ACC112 (cell line): ENCODE data around the gene NRTN.

ENCODE experiments used
- H2AFZ ChIP-seq: fragments of 200-600 bp; sonication (generic); one replicate; pipeline ENCODE4 v1.6.0; 2017; ENCODE audit warnings: antibody characterized with exemption, low read length; ENCODE audit not compliant: unreplicated experiment
- H3K27ac ChIP-seq: fragments of 200-600 bp; sonication (generic); 2 replicates; pipeline ENCODE4 v1.5.1; 2014; ENCODE audit warnings: low read depth, mild to moderate bottlenecking, antibody characterized with exemption, low read length, moderate library complexity
- H3K27me3 ChIP-seq: fragments of 200-600 bp; sonication (generic); 2 replicates; pipeline ENCODE4 v1.6.1; 2014; ENCODE audit warnings: mild to moderate bottlenecking, antibody characterized with exemption, low read length, moderate library complexity, mixed read lengths; ENCODE audit not compliant: insufficient read depth
- H3K36me3 ChIP-seq: fragments of 200-600 bp; sonication (generic); 2 replicates; pipeline ENCODE4 v1.6.1; 2016; ENCODE audit warnings: mild to moderate bottlenecking, antibody characterized with exemption, low read length, moderate library complexity, mixed read lengths; ENCODE audit not compliant: insufficient read depth
- H3K4me1 ChIP-seq: fragments of 200-600 bp; sonication (generic); one replicate; pipeline ENCODE4 v1.6.1; 2016; ENCODE audit warnings: low read length, mixed read lengths; ENCODE audit not compliant: insufficient read depth, unreplicated experiment, control insufficient read depth
- H3K4me3 ChIP-seq: fragments of 200-600 bp; sonication (generic); 2 replicates; pipeline ENCODE4 v1.5.1; 2014; ENCODE audit warnings: mild to moderate bottlenecking, low read depth, low read length
- H3K79me2 ChIP-seq: fragments of 200-600 bp; sonication (generic); one replicate; pipeline ENCODE4 v1.6.0; 2016; ENCODE audit warnings: low read length; ENCODE audit not compliant: control insufficient read depth, unreplicated experiment, insufficient read depth

The NRTN gene

DNA sequence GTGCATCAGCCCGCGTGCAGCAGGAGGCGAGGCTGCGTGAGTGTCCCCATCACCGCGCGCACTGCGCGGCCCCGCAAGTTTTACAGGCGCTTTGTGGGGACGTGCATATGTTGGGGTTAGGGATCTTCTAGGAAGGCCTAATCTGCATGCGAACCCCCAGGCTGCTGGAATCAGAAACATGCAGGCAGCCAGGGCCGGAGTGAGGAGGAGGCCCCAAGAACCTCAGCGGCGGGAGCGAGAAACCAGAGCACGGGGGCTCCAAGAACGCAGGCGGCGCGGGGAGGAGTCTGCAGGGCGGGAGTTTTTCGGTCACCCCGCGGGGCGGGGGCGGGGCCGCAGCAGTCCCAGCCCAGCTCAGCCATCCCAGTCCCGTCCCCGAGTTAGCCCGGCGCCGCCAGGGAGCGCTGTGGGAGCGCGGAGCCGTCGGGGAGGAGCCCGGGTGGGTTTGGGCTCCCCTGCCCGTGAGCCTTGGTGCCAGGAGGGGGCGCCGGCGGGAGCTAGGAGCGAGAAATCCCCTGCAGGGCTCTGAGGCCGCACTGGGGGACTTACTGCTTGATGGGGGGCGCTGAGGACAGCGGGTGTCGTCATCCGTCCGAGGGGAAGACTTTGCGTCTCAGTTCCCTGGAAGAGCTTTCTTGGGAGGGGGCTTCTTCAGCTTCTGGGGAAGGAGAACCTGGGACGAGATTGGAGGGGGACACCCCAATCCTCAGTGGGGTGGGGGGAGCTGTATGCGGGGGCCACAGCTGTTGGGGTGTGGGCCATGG lies 933 bp upstream of the NRTN start:
- H3K36me3 ChIP-seq = no peaks in the 10 kb centered on the region
- no peak overlapping the region for H2AFZ ChIP-seq
- H3K27me3 ChIP-seq = peaks cover 18% of the 10 kb centered on the region
- no peaks in the 10 kb centered on the region for H3K79me2 ChIP-seq
- peak overlapping the region; percentile 70 for H3K4me3 ChIP-seq
- peaks cover 3% of the 10 kb centered on the region for H3K4me1 ChIP-seq
- H3K27ac ChIP-seq = no peak overlapping the region

DNA sequence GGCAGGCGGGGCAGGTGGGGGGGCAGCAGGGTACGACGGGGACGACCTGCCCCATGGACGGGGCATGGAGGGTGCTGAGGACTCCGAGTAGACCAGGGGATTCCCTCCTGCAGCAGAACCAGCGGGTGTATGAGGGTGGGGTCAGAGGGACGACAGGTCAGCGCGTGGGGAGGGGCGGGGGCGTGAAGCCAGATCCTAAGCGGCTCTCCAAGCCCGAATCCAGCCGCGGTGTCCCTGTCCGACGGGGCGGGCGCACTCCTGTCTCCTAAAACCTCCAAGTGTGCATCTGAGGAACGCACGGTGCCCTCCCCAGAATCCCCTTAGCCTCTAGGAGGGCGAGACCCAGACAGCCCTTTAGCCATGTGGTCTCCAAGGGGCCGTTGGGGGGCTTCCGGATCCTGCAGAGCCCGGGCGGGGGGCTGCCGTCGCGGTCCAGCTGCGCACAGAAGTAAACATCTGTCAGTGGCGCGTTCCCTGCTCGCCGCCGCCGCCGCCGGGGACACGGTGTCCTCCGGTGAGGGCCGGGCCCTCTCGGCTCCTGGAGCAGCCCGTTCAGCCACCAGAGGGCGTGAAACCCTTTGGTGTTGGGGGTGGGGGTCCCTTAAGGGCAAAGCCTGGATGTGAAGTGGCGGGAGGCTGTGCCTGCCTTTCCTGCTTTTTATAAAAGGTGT lies 730 bp downstream of the NRTN start:
- H3K27me3 ChIP-seq = peaks cover 18% of the 10 kb centered on the region
- no peak overlapping the region for H3K4me3 ChIP-seq
- no peak overlapping the region for H2AFZ ChIP-seq
- H3K4me1 ChIP-seq = peaks cover 3% of the 10 kb centered on the region
- no peaks in the 10 kb centered on the region for H3K79me2 ChIP-seq
- no peak overlapping the region for H3K27ac ChIP-seq
- H3K36me3 ChIP-seq = no peaks in the 10 kb centered on the region

DNA sequence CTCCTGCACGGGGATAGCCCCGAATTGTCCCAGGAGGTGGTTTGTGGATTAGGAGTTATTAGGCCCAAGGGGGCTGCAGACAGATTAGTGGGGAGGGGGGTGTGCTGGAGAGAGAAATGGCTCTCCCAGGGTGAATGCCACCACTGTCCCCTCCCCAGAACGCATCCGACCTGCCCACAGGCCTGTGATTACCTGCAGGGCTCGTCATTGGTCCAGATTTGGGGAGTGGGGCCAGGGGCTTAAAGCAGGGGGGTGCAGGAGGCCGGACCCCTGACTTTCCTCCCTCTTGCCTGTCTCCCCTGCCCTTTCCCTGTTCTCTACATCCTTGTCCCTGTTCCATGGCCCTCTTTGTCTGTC lies 1.2 kb downstream of the NRTN start:
- Histone ChIP-seq H3K4me1 (peaks cover 3% of the 10 kb centered on the region), H3K27me3 (peaks cover 18% of the 10 kb centered on the region), H3K36me3 (no peaks in the 10 kb centered on the region), H3K4me3 (no peak overlapping the region), H2AFZ (no peak overlapping the region), H3K27ac (no peak overlapping the region), H3K79me2 (no peaks in the 10 kb centered on the region)

DNA sequence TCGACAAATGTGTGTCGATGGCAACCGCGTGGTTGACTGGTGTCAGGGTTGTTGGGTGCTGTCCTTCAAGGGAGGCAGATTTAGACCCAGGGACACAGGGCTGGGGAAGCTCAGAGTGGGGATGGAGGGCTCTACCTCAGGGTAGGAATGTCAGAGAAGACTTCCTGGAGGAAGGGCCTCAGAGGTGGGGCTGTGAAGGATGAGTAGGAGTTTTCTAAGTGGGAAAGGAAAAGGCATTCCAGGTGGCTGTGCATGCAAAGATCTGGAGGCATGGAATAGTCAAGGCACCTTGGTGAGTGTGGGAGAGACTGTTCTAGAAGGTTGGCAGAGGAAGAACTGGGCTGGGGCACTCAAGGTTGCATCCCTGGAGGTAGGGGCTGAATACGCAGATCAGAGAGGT lies 2.0 kb downstream of the NRTN start:
- H3K79me2 ChIP-seq = no peaks in the 10 kb centered on the region
- H3K4me1 ChIP-seq = peaks cover 3% of the 10 kb centered on the region
- H2AFZ ChIP-seq = no peak overlapping the region
- no peak overlapping the region for H3K4me3 ChIP-seq
- H3K36me3 ChIP-seq = no peaks in the 10 kb centered on the region
- H3K27ac ChIP-seq = no peak overlapping the region
- H3K27me3 ChIP-seq = peaks cover 18% of the 10 kb centered on the region

DNA sequence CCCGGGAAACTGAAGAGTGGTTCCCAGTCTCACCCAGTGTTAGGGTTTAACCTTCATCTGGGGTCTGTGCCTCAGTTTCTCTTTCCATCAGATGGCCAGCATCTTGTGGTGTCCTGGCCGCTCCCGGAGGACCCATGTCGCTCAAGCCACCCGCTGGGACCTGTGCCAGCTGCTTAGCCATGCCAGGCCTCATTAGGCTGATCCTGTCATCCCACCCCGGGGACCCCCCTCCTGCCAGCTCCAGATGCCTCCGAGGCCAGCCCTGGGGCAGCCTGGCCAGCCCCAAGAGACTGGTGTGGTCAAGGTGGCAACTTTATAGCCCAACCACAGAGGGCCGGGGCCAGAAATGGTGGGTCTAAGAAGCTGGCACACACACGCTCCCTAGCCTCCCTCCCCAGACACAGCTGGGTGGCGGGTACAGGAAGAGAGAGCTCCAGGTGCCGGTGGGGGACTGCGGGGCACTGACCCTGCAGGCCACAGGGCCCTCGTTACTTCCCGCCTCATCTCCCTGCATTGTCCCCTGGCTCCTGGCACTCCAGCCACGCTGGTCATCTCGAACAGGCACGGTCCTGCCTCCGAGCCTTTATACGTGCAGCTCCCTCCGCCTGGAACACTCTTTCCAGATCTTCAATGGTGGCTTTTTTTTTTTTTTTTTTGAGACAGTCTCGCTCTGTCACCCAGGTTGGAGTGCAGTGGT lies 3.4 kb downstream of the NRTN start:
- Histone ChIP-seq H3K4me1 (peaks cover 3% of the 10 kb centered on the region), H2AFZ (no peak overlapping the region), H3K36me3 (no peaks in the 10 kb centered on the region), H3K27ac (no peak overlapping the region), H3K4me3 (no peak overlapping the region), H3K79me2 (no peaks in the 10 kb centered on the region), H3K27me3 (peaks cover 18% of the 10 kb centered on the region)

GRCh38 chr19:5809053-5809452 lies 4.2 kb downstream of the NRTN start:
- H3K4me1 ChIP-seq = no peaks in the 10 kb centered on the region
- no peak overlapping the region for H2AFZ ChIP-seq
- peaks cover 18% of the 10 kb centered on the region for H3K27me3 ChIP-seq
- H3K79me2 ChIP-seq = no peaks in the 10 kb centered on the region
- no peak overlapping the region for H3K4me3 ChIP-seq
- H3K27ac ChIP-seq = no peak overlapping the region
- H3K36me3 ChIP-seq = no peaks in the 10 kb centered on the region

DNA sequence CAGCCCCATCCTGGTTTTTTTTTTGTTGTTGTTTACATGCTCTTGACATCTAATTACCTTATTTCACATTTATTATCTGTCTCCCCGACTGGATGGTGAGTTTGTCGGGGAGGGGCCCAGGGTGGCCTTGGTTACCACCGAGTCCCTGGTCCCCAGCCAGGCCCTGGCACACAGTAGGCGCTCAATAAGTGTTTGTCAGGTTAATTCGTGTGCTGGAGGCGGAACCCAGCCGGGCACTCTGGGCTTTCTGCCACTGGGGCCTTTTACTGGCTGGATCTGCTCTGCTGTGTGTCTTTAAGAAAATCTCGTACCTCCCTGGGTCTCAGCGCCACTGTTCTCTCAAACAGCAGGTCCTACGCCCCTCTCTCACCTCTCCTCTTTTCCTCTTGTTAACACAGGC lies 4.6 kb downstream of the NRTN start:
- no peak overlapping the region for H3K27ac ChIP-seq
- H2AFZ ChIP-seq = no peak overlapping the region
- H3K36me3 ChIP-seq = no peaks in the 10 kb centered on the region

GRCh38 chr19:5811117-5811516 lies 6.2 kb downstream of the NRTN start:
- Histone ChIP-seq H2AFZ (no peak overlapping the region), H3K36me3 (no peaks in the 10 kb centered on the region), H3K27me3 (peaks cover 3% of the 10 kb centered on the region), H3K27ac (no peak overlapping the region), H3K4me3 (no peak overlapping the region), H3K79me2 (no peaks in the 10 kb centered on the region), H3K4me1 (no peaks in the 10 kb centered on the region)

More for the DNA sequence above, 4.6 kb downstream of the NRTN start:
- H3K4me3 ChIP-seq = no peak overlapping the region
- no peaks in the 10 kb centered on the region for H3K4me1 ChIP-seq
- no peaks in the 10 kb centered on the region for H3K79me2 ChIP-seq
- H3K27me3 ChIP-seq = peaks cover 14% of the 10 kb centered on the region

- no peaks in the 10 kb centered on the region for H3K4me1 ChIP-seq
- H3K36me3 ChIP-seq = no peaks in the 10 kb centered on the region
- H2AFZ ChIP-seq = no peak overlapping the region
- no peak overlapping the region for H3K27ac ChIP-seq
- H3K4me3 ChIP-seq = no peak overlapping the region
- H3K27me3 ChIP-seq = no peaks in the 10 kb centered on the region
- no peaks in the 10 kb centered on the region for H3K79me2 ChIP-seq
Measured at GRCh38 chr19:5814123-5814851, 9.4 kb downstream of the NRTN start.

- Histone ChIP-seq H3K27ac (no peak overlapping the region), H2AFZ (no peak overlapping the region), H3K27me3 (no peaks in the 10 kb centered on the region), H3K4me1 (no peaks in the 10 kb centered on the region), H3K79me2 (no peaks in the 10 kb centered on the region), H3K4me3 (no peak overlapping the region), H3K36me3 (no peaks in the 10 kb centered on the region)
Measured at GRCh38 chr19:5814852-5815246, 10.0 kb downstream of the NRTN start.
